Measurements from ENCODE around the gene C20orf96.
"Not testable (repeated sequence)": the region's sequence is repeated elsewhere in the genome, so short reads cannot be mapped to it uniquely, and the experiment has no call there.

Gene C20orf96, protein sequence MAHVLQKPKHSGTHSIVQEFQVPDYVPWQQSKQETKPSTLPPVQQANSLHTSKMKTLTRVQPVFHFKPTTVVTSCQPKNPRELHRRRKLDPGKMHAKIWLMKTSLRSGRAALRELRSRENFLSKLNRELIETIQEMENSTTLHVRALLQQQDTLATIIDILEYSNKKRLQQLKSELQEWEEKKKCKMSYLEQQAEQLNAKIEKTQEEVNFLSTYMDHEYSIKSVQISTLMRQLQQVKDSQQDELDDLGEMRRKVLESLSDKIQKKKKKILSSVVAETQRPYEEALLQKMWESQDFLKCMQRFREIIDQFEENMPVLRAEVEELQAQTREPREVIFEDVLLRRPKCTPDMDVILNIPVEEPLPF

DNA sequence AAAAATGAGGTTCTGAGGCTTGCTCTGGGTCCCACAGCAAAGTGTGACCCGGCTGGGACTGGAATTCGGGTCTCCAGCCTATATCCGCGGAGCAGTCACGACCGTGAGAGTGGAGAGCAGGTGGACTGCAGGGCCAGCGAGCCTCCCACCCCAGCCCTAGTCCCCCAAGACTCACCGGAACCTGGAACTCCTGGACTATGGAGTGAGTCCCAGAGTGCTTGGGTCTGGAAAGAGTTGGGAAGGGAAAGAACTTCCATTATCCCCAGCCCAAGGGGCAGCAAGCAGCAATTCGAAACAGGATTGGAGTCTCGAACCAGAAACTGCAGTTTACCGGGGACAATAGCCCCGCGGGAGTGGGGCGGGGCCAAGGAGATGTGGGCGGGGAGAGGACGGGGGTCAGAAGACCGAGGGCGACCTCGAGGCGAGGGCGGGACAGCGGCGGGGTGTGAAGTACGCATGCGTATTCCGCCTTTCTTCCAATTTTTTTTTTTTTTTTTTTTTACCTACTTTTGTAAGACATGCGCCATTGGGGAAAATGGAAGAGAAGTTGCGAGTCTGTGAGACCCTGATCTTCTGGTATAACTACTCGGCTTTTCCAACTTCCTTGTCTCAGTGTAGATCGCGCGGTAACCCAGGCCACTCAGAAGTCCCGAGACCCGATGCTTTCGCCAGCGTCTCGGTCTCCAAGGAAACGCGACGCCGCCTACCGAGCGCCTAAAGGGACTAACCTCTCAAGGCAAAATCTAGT lies at the start of gene C20orf96:
TSS of gene C20orf96 (minus strand) at position 667 of the 748 bp plus-strand sequence. CDS start at position 527, 140 bp downstream.
- peak; percentile 94 for DNase-seq

DNA sequence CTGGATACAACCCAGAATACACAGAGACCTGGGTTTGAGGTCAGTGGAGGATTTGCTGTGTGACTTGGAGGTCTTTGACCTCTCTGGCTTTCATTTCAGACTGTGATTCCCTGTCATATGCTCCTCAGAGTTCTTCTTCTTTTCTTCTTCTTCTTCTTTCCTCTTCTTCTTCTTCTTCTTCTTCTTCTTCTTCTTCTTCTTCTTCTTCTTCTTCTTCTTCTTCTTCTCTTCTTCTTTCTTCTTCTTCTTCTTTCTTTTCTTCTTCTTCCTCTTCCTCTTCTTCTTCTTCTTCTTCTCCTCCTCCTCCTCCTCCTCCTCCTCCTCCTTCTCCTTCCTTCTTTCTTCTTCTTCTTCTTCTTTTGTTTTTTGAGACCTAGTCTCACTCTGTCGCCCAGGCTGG lies 45.5 kb upstream of the C20orf96 start:
- DNase-seq: not testable (repeated sequence)

DNA sequence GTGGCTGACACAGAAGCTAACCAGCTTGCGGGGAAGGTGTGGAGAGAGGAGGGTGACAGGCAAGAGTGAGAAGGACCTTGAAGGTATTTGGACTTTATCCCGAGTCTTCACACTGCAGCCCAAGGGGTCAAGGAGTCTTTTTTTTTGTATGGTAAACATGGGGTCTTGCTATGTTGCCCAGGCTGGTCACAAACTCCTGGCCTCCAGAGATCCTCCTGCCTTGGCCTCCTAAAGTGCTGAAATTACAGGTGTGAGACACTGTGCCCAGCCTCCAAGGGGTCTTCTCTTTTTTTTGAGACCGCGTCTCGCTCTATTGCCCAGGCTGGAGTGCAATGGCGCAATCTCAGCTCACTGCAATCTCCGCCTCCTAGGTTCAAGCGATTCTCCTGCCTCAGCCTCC lies 44.0 kb upstream of the C20orf96 start:
- DNase-seq: no peak

DNA sequence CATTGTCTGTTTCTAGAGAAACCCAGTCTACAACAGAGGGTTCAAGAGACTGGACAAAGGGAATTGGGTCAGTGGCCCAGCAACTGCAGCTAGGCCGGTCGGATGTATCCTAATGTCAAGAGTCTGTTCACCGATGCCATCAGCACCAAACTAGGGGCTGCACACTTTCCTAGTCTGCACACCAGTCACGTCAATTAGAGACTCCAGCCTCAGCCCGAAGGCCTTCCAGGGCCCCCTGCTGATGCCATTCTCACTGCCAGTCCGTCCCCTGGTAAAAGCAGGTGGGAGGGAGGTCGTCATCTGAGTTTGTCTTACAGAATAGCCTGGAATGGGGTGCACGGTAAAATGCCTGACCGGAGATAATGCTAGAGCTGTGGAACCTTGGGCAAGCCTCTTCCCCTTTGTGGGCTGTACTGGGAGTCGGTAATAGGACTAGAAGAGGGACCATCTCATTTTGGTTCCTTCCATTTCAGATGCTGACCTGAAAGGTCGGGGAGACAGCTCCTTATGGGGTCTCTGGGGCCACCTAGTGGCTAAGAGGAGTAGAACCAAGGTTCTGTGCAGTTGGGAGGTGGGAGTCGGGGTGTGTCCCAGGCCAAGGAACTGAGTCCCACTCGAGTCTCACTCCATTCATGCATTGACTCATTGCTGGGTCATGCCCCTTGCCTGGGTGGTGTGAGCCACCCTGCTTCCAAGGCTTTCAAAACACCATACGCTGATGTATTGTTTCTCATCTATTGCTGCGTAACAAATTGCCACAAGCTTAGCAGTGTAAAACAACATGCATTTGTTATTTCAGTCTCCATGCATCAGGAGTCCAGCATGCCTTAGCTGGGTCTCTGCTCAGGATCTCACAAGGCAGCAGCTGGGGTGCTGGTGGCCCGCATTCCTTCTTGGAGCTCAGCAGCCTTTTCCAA lies 39.9 kb upstream of the C20orf96 start:
- DNase-seq: peak; percentile 72

DNA sequence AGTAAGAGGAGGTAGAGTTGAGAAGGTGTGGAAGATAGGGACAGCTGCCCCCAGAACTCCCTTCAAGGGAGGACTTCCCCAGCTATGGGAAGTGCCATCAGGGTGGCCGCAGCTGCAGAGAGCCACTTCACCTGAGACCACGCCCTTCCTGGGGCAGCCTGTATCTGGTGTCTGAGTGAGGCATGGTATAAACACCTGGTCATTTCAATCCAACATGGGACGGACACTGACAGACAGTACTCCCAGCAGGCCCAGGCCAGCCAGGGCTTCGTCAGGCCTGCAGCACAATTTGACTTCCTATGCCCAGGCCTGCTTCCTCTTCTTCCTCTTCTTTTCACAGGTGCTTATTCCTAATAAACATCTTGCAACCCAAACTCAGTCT lies 39.3 kb upstream of the C20orf96 start:
- DNase-seq: no peak

DNA sequence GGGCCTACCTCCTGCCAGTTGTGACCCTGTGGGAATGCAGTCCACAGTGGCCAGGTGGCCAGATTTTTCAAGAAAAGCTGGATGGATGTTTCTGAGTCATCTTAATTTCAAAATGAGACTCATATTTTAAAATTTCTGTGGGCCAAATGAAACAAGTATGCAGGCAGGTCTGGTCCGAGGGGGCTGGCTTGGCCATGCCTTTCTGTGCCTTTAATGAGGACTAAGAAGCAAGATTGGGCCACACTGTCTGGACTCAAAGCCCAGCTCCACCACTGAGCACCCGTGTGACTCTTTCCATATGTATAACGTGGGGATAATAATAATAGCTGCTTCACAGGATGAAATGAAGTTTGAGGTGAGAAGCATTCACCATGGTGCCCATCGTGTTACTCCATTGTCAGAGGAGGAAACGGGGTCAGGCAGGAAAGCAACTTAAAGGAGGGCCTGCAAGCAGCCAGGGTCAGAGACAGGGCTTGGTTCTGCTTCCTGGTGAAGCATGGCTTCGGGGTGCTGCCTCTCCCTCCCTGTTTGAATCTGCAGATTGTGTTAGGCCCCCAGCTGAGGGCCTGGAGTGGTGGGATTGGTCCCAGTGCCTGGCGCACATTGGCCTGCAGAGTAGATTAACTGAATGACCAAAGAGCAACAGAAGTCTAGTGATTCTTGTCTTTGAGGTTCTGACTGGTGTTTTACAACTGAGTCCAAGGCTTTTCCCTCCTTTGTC lies 38.6 kb upstream of the C20orf96 start:
- no peak for DNase-seq

DNA sequence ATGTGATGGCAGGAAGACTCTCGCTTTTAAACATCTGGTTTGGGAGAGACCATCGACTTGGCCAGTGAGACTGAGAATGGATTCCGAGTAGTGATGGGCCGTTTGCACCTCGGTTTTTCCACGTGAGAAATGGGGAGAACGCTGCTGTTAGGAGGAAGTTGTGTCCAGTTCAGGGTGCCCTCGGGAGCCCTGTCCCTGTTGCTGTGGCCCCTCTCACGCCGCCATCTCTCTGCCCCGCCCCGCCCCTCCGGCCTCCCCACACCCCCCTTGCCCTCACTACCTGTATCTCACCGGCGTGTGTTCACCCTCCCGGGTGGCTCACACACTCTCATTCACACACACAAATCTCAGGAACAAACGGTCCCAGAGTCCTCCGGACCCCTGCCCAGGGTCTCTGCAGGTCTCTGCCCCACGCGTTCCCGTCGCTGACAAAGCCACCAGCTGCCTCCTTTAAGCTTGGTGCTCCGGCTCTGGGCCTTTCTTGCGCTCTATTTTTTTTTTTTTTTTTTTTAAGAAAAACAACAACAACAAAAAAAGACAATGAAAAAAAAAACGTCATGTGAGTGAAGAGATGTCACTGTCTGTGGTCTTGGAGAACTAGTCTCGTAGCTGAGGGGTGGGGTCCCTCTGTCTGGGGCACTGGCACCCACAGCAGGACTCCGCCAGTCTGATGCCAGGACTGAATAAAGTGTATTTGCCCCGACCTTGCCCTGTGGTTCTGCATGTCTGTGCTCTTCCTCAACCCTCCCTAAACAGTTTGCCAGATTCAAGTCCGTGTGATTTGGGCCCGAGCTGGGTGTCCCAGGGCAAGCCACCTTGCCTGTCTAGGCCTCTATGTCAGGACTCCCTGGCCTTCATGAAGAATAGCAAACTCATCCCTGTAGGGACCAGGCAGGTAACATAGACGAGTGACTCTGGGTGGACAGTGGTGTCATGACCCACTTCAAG lies 37.8 kb upstream of the C20orf96 start:
- peak; percentile 14 for DNase-seq

DNA sequence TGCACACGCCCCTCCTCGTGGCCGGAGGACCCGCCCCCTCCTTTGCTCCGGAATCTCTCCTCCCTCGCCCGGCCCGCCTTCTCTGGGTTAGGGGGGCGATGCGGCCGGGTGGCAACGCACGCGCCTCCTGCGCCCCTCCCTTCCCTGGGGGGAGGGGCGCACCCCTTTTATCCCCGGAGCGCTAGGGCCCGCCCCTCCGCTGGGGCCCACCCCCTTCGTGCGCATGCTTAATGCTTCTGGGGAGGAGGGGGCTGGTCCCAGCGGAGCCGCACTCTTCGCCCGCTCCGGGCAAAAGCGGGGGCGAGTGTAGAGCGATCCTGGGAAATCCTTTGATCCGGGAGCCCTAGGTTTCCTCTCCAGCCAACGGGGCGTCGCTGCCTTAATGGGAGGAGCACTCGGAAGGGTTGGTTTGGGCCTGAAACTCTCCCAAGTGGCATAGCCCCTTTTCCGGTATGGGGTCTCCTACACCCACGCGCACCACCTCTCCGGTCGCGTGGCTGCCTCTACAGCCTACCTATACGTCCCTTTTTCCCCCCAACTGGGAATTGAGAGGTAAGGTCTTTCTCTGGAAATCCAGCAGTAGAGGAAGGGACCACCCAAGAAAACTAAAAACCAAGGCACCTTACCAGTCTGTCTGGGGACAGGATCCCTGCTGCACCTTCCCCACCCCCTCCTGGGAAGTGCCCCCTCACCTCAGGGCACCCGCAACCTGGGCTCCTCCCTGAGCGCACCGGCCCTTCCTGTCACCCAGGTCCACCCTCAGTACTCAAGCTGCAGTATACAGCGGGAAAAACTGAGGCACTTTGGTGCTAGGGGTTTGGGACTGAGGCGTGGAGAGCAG lies 36.9 kb upstream of the C20orf96 start:
- DNase-seq: peak; percentile 97

DNA sequence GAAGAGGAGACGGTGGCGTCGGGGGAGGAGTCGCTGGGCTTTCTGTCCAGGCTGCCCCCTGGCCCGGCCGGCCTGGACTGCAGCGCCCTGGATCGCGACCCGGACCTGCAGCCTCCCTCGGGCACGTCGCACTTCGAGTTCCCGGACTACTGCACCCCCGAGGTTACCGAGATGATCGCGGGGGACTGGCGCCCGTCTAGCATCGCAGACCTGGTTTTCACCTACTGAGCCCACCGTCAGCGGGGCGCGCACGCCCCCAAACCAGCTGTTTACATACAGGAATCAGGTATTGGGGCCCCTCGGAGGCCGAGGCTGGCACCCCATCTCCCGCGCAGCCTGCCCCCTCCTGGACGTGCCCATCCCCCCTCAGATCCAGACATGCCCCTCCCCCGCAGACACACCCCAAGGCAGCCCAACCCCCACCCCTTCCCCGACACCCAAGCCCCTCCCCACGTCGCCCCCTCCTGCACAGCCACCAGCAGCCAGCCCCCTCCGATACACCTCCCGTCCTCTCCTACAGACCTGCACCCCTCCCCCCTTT lies 36.2 kb upstream of the C20orf96 start:
- no peak for DNase-seq

DNA sequence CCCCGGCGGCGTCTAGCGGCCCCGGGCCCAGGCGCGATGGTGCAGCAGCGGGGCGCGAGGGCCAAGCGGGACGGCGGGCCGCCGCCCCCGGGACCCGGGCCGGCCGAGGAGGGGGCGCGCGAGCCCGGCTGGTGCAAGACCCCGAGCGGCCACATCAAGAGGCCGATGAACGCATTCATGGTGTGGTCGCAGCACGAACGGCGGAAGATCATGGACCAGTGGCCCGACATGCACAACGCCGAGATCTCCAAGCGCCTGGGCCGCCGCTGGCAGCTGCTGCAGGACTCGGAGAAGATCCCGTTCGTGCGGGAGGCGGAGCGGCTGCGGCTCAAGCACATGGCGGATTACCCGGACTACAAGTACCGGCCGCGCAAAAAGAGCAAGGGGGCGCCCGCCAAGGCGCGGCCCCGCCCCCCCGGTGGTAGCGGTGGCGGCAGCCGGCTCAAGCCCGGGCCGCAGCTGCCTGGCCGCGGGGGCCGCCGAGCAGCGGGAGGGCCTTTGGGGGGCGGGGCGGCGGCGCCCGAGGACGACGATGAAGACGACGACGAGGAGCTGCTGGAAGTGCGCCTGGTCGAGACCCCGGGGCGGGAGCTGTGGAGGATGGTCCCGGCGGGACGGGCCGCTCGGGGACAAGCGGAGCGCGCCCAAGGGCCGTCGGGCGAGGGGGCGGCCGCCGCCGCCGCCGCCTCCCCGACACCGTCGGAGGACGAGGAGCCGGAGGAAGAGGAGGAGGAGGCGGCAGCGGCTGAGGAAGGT lies 35.5 kb upstream of the C20orf96 start:
- DNase-seq: peak; percentile 69

DNA sequence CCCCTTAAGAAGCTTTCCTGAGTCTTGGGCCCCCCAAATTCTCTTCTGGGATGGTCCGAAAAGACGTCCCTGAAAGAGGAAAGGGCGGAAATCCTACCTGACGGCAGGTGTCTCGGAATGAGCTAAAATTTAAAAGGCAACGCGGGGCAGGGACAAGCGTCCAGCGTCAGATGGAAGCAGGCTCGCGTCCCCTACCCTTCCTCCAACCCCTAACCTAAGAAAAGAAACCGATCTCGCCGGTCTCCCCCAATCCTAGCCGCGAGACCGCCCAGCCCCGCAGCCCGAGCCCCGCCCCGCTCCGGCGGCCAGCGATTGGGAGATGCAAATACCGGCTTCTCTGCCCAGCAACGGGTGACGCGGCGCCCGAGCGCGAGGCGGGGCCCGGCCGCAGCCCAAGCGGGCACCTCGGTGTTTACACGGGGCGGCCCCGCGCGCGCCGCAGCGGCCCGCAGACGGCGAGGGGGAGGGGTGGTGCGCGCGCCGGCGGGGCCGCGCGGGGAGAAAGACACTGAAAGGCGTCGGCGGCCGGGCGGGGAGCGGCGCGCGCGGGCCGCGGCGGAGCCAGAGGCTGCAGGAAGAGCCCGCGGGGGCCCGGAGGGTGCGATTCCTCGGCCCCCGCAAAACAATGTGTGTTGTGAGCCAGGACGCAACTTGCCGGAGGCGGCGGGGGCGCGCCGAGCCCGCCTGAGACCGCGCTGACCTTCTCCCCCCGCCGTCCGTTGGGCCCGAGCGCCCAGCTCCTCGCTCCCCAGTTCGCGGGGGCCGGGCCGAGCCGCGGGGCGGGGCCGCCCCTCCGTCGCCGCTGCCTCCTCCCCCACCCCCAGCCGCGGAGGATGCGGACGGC lies 34.7 kb upstream of the C20orf96 start, which contains the start of gene SOX12:
TSS of gene SOX12 (plus strand) at position 508 of the 844 bp plus-strand sequence. CDS start 373 bp downstream, outside the sequence.
- DNase-seq: peak; percentile 93

DNA sequence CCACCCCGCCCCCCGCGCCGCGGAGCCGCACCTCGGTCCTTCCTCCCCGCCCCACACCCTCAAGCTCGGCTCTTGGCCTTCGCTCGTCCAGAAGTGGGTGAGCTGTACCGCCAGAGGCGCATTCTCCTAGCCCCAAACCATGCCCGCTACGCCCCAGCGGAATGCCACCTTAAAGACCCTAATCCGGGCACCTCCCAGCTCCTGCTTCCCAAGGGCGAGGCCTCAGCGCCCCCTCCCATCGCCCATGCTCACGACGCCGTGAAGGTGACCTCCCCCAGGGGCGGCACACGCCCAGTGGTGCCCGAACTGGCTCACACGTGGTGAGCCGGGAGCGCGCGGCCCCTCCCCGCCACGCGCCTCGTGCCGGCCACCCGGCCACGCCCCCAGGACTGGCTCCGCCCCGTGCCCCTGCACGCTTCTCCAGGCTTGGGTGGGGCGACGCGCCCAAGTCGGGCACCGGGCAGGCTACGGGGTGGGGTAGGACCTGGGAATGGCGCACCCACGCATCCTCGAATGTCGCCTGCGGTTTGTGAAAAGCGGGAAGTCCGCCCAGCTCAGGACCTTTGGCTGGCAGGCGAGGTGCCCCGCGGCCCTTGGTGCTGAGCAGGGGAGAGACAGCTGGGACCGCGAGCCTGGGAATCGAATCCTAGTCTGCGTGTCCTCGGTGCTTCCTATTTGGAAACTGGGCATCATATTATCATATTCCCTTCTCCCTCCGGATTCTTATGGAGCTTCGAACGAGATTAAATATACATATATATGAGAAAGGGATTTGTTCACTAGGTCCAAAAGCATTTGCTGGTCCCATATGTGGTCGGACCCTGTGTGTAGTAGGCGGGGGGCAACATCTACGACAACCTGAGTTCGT lies 33.9 kb upstream of the C20orf96 start:
- DNase-seq: peak; percentile 87

DNA sequence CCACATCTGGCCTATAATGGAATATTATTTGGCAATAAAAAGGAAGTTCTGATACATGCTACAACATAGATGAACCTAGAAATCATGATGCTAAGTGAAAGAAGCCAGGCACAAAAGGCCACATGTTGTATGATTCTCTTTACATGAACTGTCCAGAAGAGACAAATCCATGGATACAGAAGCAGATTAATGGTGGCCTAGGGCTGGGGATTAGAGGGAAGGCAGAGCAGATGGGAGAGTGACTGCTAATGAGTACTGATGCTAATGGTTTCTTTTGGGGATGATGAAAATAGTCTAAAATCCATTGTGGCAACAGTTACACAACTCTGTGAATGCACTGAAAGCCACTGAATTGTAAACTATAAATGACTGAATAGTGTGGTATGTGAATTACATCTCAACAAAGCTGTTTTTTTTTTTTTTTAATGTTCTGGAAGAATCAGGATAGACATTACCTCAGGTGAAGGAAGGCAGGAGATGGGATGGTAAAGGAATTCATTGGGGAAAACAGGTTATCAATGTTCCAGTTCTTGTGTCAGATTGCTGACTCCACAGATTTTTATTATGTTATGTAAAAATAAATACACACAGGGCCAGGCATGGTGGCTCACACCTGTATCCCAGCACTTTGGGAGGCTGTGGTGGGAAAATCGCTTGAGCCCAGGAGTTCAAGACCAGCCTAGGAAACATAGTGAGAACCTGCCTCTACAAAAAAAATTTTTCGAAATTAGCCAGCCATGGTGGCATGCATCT lies 25.9 kb upstream of the C20orf96 start:
- DNase-seq: peak; percentile 51

DNA sequence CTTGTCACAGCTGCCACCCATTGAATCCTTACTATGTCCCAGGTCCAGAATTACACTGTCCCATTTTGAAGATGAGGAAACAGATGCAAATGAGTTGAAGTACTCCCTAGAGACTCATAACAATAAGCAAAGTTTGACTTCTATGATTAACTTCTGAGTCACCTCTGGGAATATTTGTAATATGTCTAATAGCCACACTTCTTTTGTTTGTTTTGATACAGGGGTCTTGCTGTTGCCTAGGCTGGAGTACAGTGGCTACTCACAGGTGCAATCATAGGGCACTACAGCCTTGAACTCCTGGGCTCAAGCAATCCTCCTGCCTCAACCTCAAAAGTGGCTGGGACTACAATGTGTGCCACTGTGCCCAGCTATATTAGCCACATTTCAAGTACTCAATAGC lies 23.4 kb upstream of the C20orf96 start:
- peak; percentile 65 for DNase-seq

DNA sequence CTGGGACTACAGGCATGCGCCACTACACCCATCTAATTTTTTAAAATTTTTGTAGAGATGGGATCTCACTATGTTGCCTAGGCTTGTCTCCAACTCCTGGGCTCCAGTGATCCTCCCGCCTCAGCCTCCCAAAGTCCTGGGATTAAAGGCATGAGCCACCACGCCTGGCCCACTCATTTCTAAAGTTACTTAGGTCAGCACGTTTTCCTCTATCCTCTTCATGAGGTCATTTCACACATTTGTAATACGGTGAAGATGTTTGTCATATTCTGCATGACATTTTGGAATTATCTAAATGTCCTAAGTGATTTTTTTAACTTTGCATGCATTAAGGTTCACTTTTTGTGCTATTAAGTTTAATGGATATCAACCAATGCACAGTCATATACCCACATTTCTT lies 22.9 kb upstream of the C20orf96 start:
- DNase-seq: no peak

DNA sequence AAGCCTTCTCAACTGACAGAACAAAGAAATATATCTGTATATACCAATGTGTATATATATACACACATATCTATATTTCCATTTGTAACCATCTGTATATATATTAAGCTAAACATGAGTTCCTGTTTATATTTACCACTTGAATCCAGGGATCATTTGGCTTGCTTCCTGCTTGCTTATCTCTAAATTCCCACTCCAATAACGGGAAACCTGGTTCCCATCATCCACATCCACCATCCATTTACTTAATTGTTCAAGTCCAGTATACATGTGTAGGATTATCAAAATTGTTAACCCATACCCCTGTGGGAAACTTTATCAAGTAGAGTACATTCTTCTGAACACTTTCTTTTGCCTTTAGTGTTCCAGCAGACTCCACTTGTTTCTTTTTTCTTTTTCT lies 22.3 kb upstream of the C20orf96 start:
- DNase-seq: no peak
